HG03442 (cell line): ENCODE results near the gene SRMS.
A peak's percentile ranks its signal among the peaks of the same experiment; 100 is the strongest.

Source experiments
- ATAC-seq: cut with Tn5 transposase; IDR thresholded peaks from one replicate; pipeline ENCODE4 v1.9.1; 2021; ENCODE audit warnings: mild to moderate bottlenecking, moderate library complexity; ENCODE audit not compliant: unreplicated experiment

SRMS gene

GRCh38 chr20:63553933-63554290 lies 6.4 kb upstream of the SRMS start, which contains the start of gene FNDC11:
Gene FNDC11, plus strand, starts transcription at chr20:63554159. Its CDS starts 1,505 bp downstream, at chr20:63555664.
- peak; percentile 25 for ATAC-seq

GRCh38 chr20:63553251-63553932 lies 5.8 kb upstream of the SRMS start:
- peak; percentile 34 for ATAC-seq

GRCh38 chr20:63552481-63553249 lies 5.1 kb upstream of the SRMS start:
- peak; percentile 13 for ATAC-seq

GRCh38 chr20:63551068-63551467 lies 3.5 kb upstream of the SRMS start:
- ATAC-seq = no peak

- ATAC-seq = no peak
Observed at GRCh38 chr20:63549679-63550282, 2.2 kb upstream of the SRMS start.

- ATAC-seq = no peak
Observed at GRCh38 chr20:63549019-63549418, 1.5 kb upstream of the SRMS start.

- ATAC-seq = no peak
Observed at GRCh38 chr20:63548542-63548941, 993 bp upstream of the SRMS start.

- ATAC-seq = no peak
Observed at GRCh38 chr20:63546956-63547724, 409 bp downstream of the SRMS start.

GRCh38 chr20:63546256-63546955 lies 1.1 kb downstream of the SRMS start:
- ATAC-seq = no peak

- ATAC-seq = no peak
Observed at GRCh38 chr20:63545814-63546213, 1.7 kb downstream of the SRMS start.

GRCh38 chr20:63544958-63545516 lies 2.5 kb downstream of the SRMS start:
- no peak for ATAC-seq

GRCh38 chr20:63544241-63544957 lies 3.1 kb downstream of the SRMS start:
- ATAC-seq = no peak

- ATAC-seq = no peak
Observed at GRCh38 chr20:63543733-63544132, 3.8 kb downstream of the SRMS start.

- ATAC-seq = no peak
Observed at GRCh38 chr20:63543131-63543530, 4.4 kb downstream of the SRMS start.

GRCh38 chr20:63542696-63543095 lies 4.9 kb downstream of the SRMS start:
- no peak for ATAC-seq

- no peak for ATAC-seq
Observed at GRCh38 chr20:63542031-63542559, 5.5 kb downstream of the SRMS start.

GRCh38 chr20:63541371-63541770 lies 6.2 kb downstream of the SRMS start:
- no peak for ATAC-seq

- no peak for ATAC-seq
Observed at GRCh38 chr20:63540417-63541186, 6.9 kb downstream of the SRMS start.
